HG02623 (cell line): ENCODE results near the gene DLG2.

Source experiments
- ATAC-seq: cut with Tn5 transposase; IDR thresholded peaks from one replicate; pipeline ENCODE4 v1.9.1; 2021; ENCODE audit warnings: moderate library complexity; ENCODE audit not compliant: unreplicated experiment

DLG2 gene

DNA sequence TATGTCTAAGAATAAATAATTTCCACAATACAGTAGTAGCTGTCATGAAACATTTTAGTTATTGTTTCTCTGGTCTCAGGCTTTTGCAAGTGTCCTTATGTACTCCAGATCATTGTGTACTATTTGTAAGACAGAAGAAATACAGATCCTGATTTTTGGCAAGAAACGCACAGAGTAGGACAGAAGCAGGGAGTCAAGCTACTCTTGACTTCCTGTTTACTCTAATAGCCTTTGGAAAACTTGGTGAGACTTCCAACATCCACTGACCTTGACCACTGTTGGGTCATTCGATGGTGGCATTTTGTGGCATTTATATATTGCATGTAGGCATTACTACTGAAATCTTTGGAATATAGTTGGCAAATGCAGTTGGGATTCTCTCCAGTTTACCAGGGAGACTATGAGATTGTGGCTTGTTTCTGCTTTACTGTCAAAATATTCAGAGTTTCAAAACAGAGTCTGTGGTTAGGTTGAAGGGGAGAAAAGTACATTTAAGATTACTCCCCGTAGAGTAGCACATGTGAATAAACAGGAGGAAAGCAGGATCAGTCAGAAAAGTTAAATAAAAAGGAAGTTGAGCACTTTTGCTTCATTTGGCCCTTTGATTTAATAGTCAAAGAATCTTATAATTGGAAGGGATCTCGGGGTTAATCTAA, 1614.8 kb downstream of the DLG2 start:
- ATAC-seq = no peak

DNA sequence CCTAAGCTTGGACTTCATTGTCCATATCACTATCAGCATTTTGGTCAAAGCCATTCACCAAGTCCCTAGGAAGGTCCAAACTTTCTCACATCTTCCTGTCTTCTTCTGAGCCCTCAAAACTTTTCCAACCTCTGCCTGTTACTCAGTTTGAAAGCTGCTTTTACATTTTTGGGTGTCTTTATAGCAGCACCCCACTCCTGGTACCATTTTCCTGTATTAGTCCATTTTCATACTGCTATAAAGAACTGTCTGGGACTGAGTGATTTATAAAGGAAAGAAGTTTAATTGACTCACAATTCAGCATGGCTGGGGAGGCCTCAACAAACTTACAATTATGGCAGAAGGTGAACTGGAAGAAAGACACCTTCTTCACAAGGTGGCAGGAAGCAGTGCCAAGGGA, 1624.0 kb downstream of the DLG2 start:
- no peak for ATAC-seq

DNA sequence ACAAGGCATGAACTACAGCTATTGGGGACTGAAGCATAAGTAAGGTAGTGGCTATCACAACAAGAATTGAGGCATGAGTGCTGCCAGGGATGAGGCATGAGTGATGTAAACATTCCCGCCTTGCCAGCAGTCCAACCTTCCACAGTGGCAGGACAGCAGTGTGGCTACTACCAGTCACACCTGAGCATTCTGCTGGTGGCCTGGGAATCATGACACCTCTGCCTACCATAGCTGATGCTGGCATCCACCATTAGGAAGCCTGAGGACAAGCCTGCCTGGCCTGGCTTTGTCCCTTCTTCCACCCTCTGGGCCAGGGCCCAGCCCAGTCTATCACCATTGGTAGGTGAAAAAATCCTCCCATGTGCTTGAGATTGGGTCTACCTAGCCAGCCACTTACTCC, 1628.2 kb downstream of the DLG2 start:
- no peak for ATAC-seq

DNA sequence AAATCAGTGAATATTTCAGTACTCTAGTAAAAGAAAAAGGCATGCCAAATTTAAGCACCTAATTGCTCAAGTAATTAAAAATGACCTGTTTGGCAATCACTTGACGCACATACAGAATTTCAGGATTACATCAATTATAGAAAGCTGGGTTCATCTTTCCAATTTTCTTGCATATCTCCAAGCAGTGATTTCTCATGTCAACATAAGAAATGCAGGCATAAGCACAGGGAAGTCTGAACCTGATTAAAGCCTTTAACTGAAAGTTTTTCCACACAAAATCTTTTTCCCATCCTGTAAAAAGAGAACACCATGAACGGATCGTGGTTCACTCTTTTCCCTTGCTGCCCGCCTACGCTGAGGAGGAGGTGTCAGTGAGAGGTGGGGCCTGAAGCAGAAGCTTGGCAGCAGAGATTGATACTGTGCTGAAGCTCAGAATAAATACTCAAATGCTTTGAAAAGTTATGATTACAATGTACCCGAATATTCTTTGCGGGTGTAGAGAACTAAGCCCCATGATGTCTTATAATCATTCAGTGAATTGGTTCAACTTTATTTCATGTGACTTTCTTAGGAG, 1636.9 kb downstream of the DLG2 start:
- ATAC-seq = no peak

DNA sequence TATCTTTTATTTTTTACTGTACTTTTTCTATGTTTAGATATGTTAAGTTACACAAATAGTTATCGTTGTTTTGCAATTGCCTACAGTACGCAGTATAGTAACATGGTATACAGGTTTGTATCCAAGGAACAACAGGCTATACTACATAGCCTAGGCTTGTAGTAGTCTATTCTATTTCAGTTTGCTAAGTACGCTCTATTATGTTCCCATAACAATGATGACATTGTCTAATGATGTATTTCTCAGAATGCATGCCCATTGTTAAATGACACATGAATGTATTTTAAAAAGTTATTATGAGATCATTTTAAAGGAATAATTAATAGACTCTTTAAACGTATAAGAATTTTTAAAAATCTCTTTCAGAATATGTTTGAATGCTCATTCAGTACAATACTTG, 1644.3 kb downstream of the DLG2 start:
- no peak for ATAC-seq

DNA sequence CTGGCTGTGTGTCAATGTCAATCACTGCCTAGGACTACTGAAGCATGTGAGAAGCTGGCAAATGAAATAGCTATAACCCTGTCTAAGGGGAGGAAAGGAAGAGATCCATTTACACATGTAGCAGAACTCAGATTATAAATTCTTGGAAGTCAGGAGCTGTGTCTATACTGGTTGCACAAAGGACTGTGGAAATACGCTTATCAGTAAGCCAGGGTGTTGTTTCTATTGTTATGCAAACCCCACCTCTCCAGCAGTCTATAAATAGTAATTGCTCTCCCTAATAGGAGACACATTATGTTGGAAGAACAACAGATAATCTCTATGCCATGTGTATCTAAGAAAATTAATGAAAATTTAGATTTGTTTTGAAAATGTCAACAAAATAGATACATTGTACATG, 1647.6 kb downstream of the DLG2 start:
- ATAC-seq = no peak

DNA sequence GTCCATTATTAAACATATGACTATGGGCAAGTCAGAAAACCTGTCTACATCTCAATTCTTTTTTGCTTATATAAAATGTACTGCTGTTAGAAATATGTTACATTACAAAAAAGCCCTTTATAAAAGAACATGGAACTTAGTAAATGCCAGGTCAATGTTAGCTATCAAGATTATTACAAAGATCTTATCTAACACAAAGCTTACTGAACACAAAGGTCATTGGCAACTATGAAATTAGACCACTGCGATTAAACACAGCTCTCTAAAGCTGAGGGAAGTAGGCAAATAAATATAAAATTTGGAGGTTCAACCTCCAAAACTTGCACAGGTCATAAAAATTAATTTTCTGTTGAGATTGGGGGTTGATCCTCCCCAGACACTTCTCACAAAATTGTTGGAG, 1648.2 kb downstream of the DLG2 start:
- ATAC-seq = no peak

DNA sequence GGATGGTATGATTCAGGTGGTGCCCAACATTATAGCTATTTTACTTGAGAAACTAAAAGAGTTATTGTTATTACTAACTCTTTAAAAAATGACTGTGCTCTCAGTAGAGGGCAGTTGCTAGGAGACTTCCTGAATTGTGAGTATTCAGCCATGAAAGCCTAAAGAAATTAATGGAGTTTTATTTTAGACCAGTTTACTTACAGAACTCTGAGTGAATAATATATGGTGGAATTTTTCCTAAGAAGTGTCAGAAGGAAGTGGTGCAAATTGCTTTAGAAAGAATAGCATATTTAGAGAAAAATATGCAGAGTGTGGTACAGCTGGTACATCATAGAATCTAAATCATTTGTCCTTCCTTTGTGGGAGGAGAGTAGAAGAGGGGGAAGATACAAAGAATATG, 1651.1 kb downstream of the DLG2 start:
- no peak for ATAC-seq

DNA sequence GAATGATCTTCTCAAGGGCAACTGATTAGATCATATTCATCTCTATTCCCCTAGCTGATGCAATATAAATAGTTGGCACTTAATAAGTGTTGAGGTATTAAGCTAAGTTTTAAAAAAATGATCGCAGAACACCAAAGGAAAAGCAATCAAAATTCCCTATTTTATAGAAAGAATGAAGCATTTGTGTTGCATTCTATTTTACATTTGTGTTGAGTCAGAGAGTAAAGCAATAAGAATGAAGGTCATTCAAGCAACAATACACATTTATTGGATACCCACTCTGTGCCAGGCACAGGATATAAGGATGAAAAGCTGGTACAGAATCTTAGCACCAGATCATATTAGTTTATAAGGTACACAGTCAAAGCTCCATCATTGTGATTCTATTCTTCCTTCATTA, 1654.6 kb downstream of the DLG2 start:
- ATAC-seq = no peak

- ATAC-seq = peak; percentile 27
Observed at GRCh38 chr11:83971063-83971462, 1656.1 kb downstream of the DLG2 start.

DNA sequence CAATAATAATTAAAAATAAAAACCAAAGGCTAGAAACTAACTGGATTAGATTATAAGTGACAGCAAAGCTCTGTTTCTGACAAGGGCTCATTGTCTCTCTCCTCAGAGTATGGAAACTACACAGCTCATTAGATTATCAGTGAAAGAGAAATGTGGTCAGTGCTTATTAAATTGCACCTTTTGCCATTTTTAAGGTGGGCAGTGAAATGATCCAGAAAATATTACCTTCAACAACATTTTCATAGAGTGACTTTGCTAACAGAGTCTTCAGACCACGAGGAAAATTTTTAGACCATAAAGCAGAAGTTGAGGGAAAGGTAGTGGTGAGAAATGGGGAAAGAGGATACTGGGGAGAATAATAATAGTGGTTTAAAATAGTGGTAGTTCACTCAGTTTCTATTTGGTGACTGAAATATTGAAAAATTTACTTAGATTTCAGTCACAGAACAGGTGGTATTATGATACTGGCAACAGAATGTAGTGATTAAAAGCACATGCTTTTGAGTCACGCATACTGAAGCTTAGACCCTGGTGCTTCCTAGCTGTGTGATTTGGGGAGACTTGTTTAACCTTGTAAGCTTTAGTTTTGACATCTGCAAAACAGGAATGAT, 1657.0 kb downstream of the DLG2 start:
- ATAC-seq = peak; percentile 81

DNA sequence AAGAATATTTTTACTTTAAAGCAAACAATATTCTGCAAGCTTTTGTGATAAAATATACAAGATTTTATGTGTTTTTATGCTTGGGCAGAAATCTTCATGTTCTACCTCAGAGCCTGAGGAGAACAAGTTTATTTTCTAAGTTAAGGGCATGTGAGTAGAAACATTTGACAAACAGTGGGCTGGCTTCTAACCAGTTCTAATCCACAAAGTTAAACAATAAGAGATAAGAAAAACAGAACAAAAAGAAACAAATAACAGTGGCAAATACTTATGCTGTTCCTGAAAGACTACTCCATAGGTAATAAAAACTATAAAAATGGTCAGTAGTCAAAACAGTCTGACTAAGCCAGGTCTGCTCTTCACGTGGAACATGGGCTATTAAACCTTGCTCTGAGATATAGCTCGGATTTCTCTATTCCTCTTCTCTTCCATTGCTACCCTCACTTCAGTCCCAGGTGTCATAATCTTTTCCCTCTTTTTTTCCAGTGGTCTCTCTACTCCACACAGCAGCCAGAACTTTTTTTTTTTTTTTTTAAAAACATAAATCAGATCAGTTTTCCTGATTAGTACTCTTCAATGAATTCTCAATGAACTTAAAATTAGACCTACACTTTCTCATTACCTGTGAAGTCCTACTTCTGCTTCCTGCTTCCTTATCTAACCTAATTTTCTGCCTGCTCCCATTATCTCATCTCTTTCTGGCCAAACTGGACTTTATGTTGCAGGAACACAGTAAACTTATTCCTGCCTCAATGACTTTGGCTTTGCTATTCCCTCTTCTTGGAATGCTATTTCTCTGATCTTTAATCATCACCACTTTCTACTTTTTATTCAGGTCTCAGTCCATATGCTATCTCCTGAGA, 1669.9 kb downstream of the DLG2 start:
- ATAC-seq = no peak

DNA sequence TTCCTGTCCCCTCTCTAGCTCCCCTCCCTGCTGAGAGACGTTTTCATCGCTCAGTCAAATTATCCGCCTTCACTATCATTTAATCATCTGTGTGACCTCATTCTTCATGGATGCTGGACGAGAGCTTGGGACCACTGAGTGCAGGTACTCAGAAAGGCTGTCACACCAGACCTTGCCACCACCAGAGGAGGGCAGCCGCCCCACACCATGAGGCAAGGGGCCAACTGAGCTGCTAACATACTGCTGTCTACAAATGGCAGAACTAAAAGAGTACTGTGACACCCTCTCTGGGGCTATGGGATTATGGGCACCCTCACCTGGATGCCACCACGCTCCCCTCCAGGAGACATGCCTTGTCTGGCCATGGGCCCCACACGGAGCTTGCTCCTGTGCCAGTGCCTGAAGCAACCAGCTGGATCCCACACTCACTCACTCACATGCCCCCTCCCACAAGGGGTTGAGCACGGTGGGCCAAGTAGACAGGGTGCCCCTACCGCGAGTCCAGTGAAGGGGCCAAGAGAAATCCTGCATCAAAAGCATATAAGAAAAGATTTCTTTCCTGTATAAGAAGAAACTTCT, 1670.9 kb downstream of the DLG2 start:
- no peak for ATAC-seq

GRCh38 chr11:83954780-83955179, 1672.4 kb downstream of the DLG2 start:
- ATAC-seq = no peak

- no peak for ATAC-seq
Observed at GRCh38 chr11:83951521-83951920, 1675.6 kb downstream of the DLG2 start.

DNA sequence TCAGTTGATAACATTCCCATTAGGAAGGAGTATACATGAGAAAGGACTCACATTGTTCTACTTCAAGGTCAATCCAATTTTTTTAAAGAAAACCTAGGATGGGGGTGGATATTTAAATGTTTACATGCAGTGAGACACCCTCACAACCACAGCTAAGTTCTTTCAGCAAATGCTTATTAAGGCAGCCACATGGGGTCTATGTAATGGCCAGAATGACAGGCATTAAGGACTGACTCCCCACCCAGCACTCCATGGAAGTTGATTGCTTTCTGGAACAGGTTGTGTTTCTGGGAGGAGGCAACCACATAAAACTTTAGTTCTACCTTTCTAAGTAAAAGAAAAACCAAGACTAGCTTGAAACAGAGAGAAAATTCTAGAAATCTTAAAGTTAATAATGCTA, 1678.9 kb downstream of the DLG2 start:
- no peak for ATAC-seq

- ATAC-seq = no peak
Observed at GRCh38 chr11:83945976-83946375, 1681.2 kb downstream of the DLG2 start.

GRCh38 chr11:83941050-83941449, 1686.1 kb downstream of the DLG2 start:
- ATAC-seq = no peak

- ATAC-seq = peak; percentile 83
Observed at GRCh38 chr11:83938148-83938547, 1689.0 kb downstream of the DLG2 start.

GRCh38 chr11:83933008-83933407, 1694.1 kb downstream of the DLG2 start:
- ATAC-seq = no peak

- ATAC-seq = no peak
Observed at GRCh38 chr11:83927422-83927821, 1699.7 kb downstream of the DLG2 start.
